ENCODE results near the gene PACRG. TPM values are rescaled to one million over a fixed set of nuclear protein-coding genes. Genes with fewer than 3 reads are reported as not detected.

PACRG gene
- total and polyA plus RNA-seq, 2 of the 4 experiments (the other 2 are of a cell fraction), result not detected

GRCh38 chr6:162866656-162867055 lies 138.9 kb downstream of the PACRG start:
- dilution Hi-C loops (cut with HindIII; ENCODE audit: low sequenced_read_pairs, unreplicated experiment) (no loop called here), in situ Hi-C loops (cut with MboI; ENCODE audit: low sequenced_read_pairs) (no loop called here), intact Hi-C loops (cut with micrococcal nuclease) (no loop called here)
- Histone ChIP-seq H4K91ac (ENCODE audit: insufficient read depth, low read depth, low read length) (no peak overlapping the region), H3K9me3 (ENCODE audit: control insufficient read depth, insufficient read depth, low read length) (no peaks in the 10 kb centered on the region), H2BK120ac (ENCODE audit: low read depth, low read length) (no peak overlapping the region), H3K27ac (ENCODE audit: insufficient read depth, low read length) (no peak overlapping the region), H3K18ac (ENCODE audit: low read depth, low read length) (no peak overlapping the region), H3K14ac (replicated peaks; ENCODE audit: low read depth, low read length) (no peak overlapping the region), H2BK20ac (ENCODE audit: low read depth, low read length) (no peak overlapping the region), H3K4me3 (ENCODE audit: insufficient read depth, low read depth, low read length) (no peak overlapping the region), H2BK5ac (ENCODE audit: low read depth, low read length, poor library complexity, severe bottlenecking) (no peak overlapping the region), H2AK9ac (replicated peaks; ENCODE audit: low read depth, low read length, poor library complexity) (no peak overlapping the region), H4K5ac (ENCODE audit: low read depth, low read length) (no peak overlapping the region), H3K27me3 (ENCODE audit: control insufficient read depth, insufficient read depth, low read length) (no peaks in the 10 kb centered on the region), H3K79me1 (ENCODE audit: low read depth in 1 of 2, low read length in 2 of 2) (no peaks in the 10 kb centered on the region), H2AK5ac (ENCODE audit: low read depth, low read length) (no peak overlapping the region), H3K23ac (ENCODE audit: low read depth, low read length) (no peak overlapping the region), H2AFZ (replicated peaks; ENCODE audit: low read length, poor library complexity) (no peak overlapping the region), H3K4ac (ENCODE audit: low read depth, low read length) (no peak overlapping the region), H3K9me1 (ENCODE audit: insufficient read depth, low read length) (no peaks in the 10 kb centered on the region), H4K20me1 (ENCODE audit: insufficient read depth, low read length) (no peaks in the 10 kb centered on the region), H2BK15ac (ENCODE audit: low read depth, low read length) (no peak overlapping the region), H4K8ac (ENCODE audit: low read depth in 2 of 2, low read length in 2 of 2) (no peak overlapping the region), H3K4me1 (ENCODE audit: control insufficient read depth, insufficient read depth, low read length) (no peaks in the 10 kb centered on the region), H3K36me3 (ENCODE audit: control insufficient read depth, insufficient read depth, low read length) (no peaks in the 10 kb centered on the region), H3K4me2 (ENCODE audit: low read depth, low read length) (no peak overlapping the region), H3K9ac (ENCODE audit: low read depth, low read length) (no peak overlapping the region), H3K56ac (ENCODE audit: extremely low read depth, insufficient read depth, low read length) (no peak overlapping the region)
- POLR2A ChIA-PET (ENCODE audit: unreplicated experiment), result no interaction called here
- DNase-seq (no peak), ATAC-seq (ENCODE audit: low read depth) (no peak)
- WGBS, 2 experiments (ENCODE audit: extremely low coverage in 2 of 2, insufficient read length in 1 of 2), result no CpG with 5 or more reads among the region's 1 CpG
- TF ChIP-seq CTCF (conservative IDR thresholded peaks at IDR 0.05; ENCODE audit: low read depth, low read length), result no peak
- no peak for TF ChIP-seq RAD21 (IDR thresholded peaks at IDR 0.05; ENCODE audit: low read length)
- TF ChIP-seq CEBPB (IDR thresholded peaks at IDR 0.05; ENCODE audit: low read depth, low read length), result no peak
- no peak for TF ChIP-seq CHD1 (IDR thresholded peaks at IDR 0.05; ENCODE audit: low read depth, low read length)
- no peak for TF ChIP-seq ELK1 (IDR thresholded peaks at IDR 0.05; ENCODE audit: borderline replicate concordance, low read depth, low read length)
- no peak for TF ChIP-seq MAFK (IDR thresholded peaks at IDR 0.05; ENCODE audit: low read depth, low read length)
- TF ChIP-seq RFX5 (IDR thresholded peaks at IDR 0.05; ENCODE audit: low read depth, low read length), result no peak
- TF ChIP-seq POLR2A (IDR thresholded peaks at IDR 0.05; ENCODE audit: low read depth, low read length), result no peak
- TF ChIP-seq FOS (IDR thresholded peaks at IDR 0.05; ENCODE audit: low read depth, low read length), result no peak
- TF ChIP-seq NFE2L2 (IDR thresholded peaks at IDR 0.05; ENCODE audit: low read depth, low read length), result no peak
- no peak for TF ChIP-seq MXI1 (IDR thresholded peaks at IDR 0.05; ENCODE audit: borderline replicate concordance, low read depth, low read length)
- TF ChIP-seq USF2 (IDR thresholded peaks at IDR 0.05; ENCODE audit: low read depth, low read length), result no peak
- TF ChIP-seq MAZ (IDR thresholded peaks at IDR 0.05; ENCODE audit: borderline replicate concordance, low read depth, low read length), result no peak
- no peak for TF ChIP-seq SMC3 (IDR thresholded peaks at IDR 0.05; ENCODE audit: low read depth, low read length)
- TF ChIP-seq BHLHE40 (IDR thresholded peaks at IDR 0.05; ENCODE audit: low read depth, low read length), result no peak
- TF ChIP-seq RCOR1 (IDR thresholded peaks at IDR 0.05; ENCODE audit: insufficient replicate concordance, low read length), result no peak
- CTCF ChIA-PET, result interaction anchor here (0.5 kb wide), 1 partner anchor 101 kb away, joined by 3 read pairs; no protein-coding TSS in a partner anchor
- BruUV-seq (replicated peaks), result no TSS peak
